ENCODE data around the gene IFT27.

DNA sequence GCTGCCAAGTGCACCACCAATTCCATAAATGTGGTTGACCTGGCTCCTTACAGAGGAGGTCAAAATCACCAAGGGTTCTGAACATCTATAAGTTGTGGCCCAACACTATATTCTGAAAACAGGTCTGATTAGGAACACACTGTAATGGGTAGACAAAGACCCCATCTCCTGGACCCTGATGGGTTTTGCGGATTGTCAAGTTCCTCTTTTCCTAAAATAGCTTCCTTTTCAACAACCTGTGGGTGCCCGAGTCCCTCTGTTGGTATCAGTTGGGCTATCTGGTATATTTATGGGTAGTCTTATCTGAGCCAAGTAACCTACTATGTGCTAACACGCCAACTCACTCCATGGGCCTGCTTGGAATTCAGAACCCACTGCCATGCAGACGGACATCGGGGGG is 62.5 kb downstream of the IFT27 start:
- TF ChIP-seq, protein P1, sequence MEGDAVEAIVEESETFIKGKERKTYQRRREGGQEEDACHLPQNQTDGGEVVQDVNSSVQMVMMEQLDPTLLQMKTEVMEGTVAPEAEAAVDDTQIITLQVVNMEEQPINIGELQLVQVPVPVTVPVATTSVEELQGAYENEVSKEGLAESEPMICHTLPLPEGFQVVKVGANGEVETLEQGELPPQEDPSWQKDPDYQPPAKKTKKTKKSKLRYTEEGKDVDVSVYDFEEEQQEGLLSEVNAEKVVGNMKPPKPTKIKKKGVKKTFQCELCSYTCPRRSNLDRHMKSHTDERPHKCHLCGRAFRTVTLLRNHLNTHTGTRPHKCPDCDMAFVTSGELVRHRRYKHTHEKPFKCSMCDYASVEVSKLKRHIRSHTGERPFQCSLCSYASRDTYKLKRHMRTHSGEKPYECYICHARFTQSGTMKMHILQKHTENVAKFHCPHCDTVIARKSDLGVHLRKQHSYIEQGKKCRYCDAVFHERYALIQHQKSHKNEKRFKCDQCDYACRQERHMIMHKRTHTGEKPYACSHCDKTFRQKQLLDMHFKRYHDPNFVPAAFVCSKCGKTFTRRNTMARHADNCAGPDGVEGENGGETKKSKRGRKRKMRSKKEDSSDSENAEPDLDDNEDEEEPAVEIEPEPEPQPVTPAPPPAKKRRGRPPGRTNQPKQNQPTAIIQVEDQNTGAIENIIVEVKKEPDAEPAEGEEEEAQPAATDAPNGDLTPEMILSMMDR (IDR thresholded peaks at IDR 0.05), result no peak
- TF ChIP-seq POLR2A (IDR thresholded peaks at IDR 0.05), result no peak
- no peak for TF ChIP-seq EP300 (IDR thresholded peaks at IDR 0.05)
